T-cell (primary cell): Measurements from ENCODE around the gene TBC1D2. TPM values are rescaled to one million over a fixed set of nuclear protein-coding genes. Genes with fewer than 3 reads are reported as not detected.

Experiments
- ATAC-seq, 4 experiments: fragments of 200-7000 bp in 3 of 4; fragments of 150-1000 bp in 1 of 4; cut with Tn5 transposase; replicated peaks in 1 of 4; 1 replicate in 3 of 4; 2 replicates in 1 of 4; pipeline ENCODE4 v1.10.0; 2021; ENCODE audit warnings: moderate library complexity in 3 of 4, mild to moderate bottlenecking in 2 of 4, moderate number of reproducible peaks in 1 of 4
- CTCF ChIA-PET, 2 donors: fragments of 300-600 bp; sonication (Branson Sonifier 250); formaldehyde crosslinking; loops; one replicate each; lab custom pipeline; 2022; ENCODE audit warnings: antibody characterized with exemption in 2 of 2; lab: Charles Lee
- POLR2A ChIA-PET, 2 donors: fragments of 300-600 bp; sonication (Branson Sonifier 250); formaldehyde crosslinking; loops; one replicate each; lab custom pipeline; 2022; ENCODE audit warnings: antibody characterized with exemption in 2 of 2; lab: Charles Lee
- DNase-seq, 35 experiments: peaks; one replicate each; pipeline versions ENCODE4 v3.0.0 to v3.0.0-alpha.2; 2013 to 2023
- H3K27ac ChIP-seq: one replicate; pipeline ENCODE4 v1.5.1; 2013; ENCODE audit warnings: low read length
- H3K27me3 ChIP-seq, 2 experiments: replicated peaks in 1 of 2; 1 replicate in 1 of 2; 2 replicates in 1 of 2; pipeline versions ENCODE4 v1.6.1 to v1.7.0; 2013; ENCODE audit warnings: low read length in 1 of 2, mixed read lengths in 1 of 2; ENCODE audit not compliant: control insufficient read depth in 2 of 2, insufficient read depth in 2 of 2; ENCODE audit errors: extremely low read depth in 1 of 2
- H3K36me3 ChIP-seq, 2 donors: 1 replicate in 1 of 2; 2 replicates in 1 of 2; pipeline versions ENCODE4 v1.6.1 to v1.7.0; 2013; ENCODE audit warnings: low read length in 1 of 2; ENCODE audit not compliant: control insufficient read depth in 2 of 2, insufficient read depth in 1 of 2; ENCODE audit errors: extremely low read depth in 1 of 2
- H3K4me1 ChIP-seq, 2 experiments: 1 replicate in 1 of 2; 2 replicates in 1 of 2; pipeline versions ENCODE4 v1.6.1 to v1.7.0; 2013; ENCODE audit warnings: low read length in 2 of 2, mixed read lengths in 1 of 2; ENCODE audit not compliant: insufficient read depth in 2 of 2, control insufficient read depth in 1 of 2; ENCODE audit errors: extremely low read depth in 1 of 2
- H3K4me3 ChIP-seq, 2 donors: 1 replicate in 1 of 2; 2 replicates in 1 of 2; pipeline versions ENCODE4 v1.5.1 to v1.7.0; 2013; ENCODE audit warnings: mild to moderate bottlenecking in 2 of 2, low read length in 1 of 2, moderate library complexity in 1 of 2; ENCODE audit not compliant: control insufficient read depth in 1 of 2; ENCODE audit errors: extremely low read depth in 1 of 2
- H3K9me3 ChIP-seq: 2 replicates; pipeline ENCODE4 v1.7.0; 2013
- H3K27ac Mint-ChIP-seq, 2 donors: one replicate each; pipeline ENCODE4 v1.8.0; 2020 to 2021; ENCODE audit warnings: mild to moderate bottlenecking in 2 of 2, mixed read lengths in 2 of 2
- H3K27me3 Mint-ChIP-seq, 2 donors: one replicate each; pipeline ENCODE4 v1.8.0; 2021 to 2022; ENCODE audit warnings: mixed read lengths in 2 of 2
- H3K36me3 Mint-ChIP-seq: one replicate; pipeline ENCODE4 v1.8.0; 2021; ENCODE audit warnings: mixed read lengths
- H3K4me1 Mint-ChIP-seq, 3 donors: one replicate each; pipeline ENCODE4 v1.8.0; 2020 to 2022; ENCODE audit warnings: mixed read lengths in 3 of 3, mild to moderate bottlenecking in 1 of 3
- H3K4me3 Mint-ChIP-seq, 3 donors: one replicate each; pipeline ENCODE4 v1.8.0; 2020 to 2022; ENCODE audit warnings: mild to moderate bottlenecking in 3 of 3, mixed read lengths in 3 of 3, moderate library complexity in 3 of 3
- H3K9me3 Mint-ChIP-seq, 3 donors: one replicate each; pipeline ENCODE4 v1.8.0; 2020 to 2022; ENCODE audit warnings: mixed read lengths in 3 of 3
- WGBS: methylation state at CpG from one replicate; pipeline ENCODE4 v1.1.5; 2013; ENCODE audit warnings: missing lambda C conversion rate; ENCODE audit not compliant: insufficient coverage; 5-methylcytosine and 5-hydroxymethylcytosine counted together
- total RNA-seq, 35 experiments: library from RNA in 6 of 35; stranded (reverse) in 6 of 35; fragments of 120-200 nt in 1 of 35; gene quantifications; one replicate each; pipeline versions ENCODE4 v1.2.1 to v1.2.4 and lab custom pipeline; 2013 to 2026

The TBC1D2 gene
- total RNA-seq, 5 donors from 2014 or later (not counting 1 experiment from before 2014, with no cell fraction given), result 4.5 to 10.7 (median 7.1) TPM

DNA sequence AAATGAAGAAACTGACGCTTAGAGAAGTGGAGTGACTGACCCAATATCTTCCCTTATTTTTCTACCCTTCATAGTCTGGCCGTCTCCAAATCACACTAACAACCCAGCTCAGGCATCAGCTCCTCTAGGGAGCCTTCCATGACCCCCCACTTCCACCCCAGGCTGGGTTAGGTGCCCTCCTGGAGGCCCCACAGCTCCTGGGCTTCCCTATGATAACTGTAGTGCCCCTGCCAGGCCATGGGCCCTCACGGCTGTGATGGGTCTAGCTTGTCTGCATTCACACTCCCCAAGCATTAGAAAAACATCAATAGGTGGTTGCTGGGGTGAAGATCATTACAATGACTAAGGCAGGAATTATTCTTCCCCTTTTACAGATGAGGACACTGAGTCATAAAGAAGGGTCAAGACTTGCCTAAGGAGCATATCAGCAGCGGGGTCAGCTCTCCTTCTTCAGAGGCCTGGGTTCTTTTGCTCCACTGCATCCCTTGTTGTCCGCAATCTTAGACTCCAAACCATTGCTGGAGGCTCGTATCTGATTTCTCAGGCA is 70.4 kb downstream of the TBC1D2 start:
- Mint-ChIP-seq H3K36me3 (peaks cover 19% of the 10 kb centered on the region), H3K27me3 (no peaks in the 10 kb centered on the region), H3K4me3 (no peak overlapping the region), H3K4me1 (peaks cover 58 to 79% (median 67%) of the 10 kb centered on the region in 3 donors), H3K9me3 (no peaks in the 10 kb centered on the region), H3K27ac (no peak overlapping the region)
- H3K27ac ChIP-seq, result no peak overlapping the region
- 80% methylated on average over 4 of the region's 6 CpGs for WGBS
- no peak for DNase-seq
- POLR2A ChIA-PET, result no interaction called here
- H3K4me1 ChIP-seq, result peaks cover 0 to 23% of the 10 kb centered on the region in 2 experiments
- no peak for ATAC-seq
- no peaks in the 10 kb centered on the region for H3K9me3 ChIP-seq
- H3K36me3 ChIP-seq, result no peaks in the 10 kb centered on the region
- CTCF ChIA-PET, result no interaction called here
- H3K27me3 ChIP-seq, result no peaks in the 10 kb centered on the region
- H3K4me3 ChIP-seq, result no peak overlapping the region

DNA sequence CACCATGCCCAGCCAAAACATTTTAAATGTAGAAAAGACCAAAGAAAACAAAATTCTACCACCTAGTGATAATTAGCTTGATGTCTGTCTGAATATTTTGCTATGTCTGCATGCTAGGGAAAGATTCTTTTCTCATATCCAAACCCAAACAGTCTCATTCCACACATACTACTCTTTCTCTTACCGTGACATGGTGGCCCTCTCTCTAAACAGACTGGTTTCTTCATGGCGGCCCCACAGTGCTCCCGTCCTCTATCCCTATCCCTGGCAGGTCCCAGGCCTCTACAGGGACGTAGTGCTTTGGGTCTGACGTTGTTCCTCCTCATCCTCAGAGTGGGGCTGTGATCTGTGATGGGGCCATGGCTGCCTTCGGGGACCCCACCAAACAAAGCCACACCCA is 71.1 kb downstream of the TBC1D2 start:
- Histone ChIP-seq H3K4me1 (peaks cover 0 to 25% of the 10 kb centered on the region in 2 experiments), H3K4me3 (no peak overlapping the region), H3K36me3 (no peaks in the 10 kb centered on the region), H3K27me3 (no peaks in the 10 kb centered on the region), H3K27ac (no peak overlapping the region), H3K9me3 (no peaks in the 10 kb centered on the region)
- H3K9me3 Mint-ChIP-seq, result no peaks in the 10 kb centered on the region
- H3K27me3 Mint-ChIP-seq, result no peaks in the 10 kb centered on the region
- ChIA-PET POLR2A (no interaction called here), CTCF (no interaction called here)
- WGBS, result 88% methylated on average over 3 of the region's 6 CpGs
- peaks cover 19% of the 10 kb centered on the region for H3K36me3 Mint-ChIP-seq
- H3K4me1 Mint-ChIP-seq, result peaks cover 54 to 79% (median 66%) of the 10 kb centered on the region in 3 donors
- ATAC-seq (no peak), DNase-seq (no peak)
- no peak overlapping the region for H3K4me3 Mint-ChIP-seq
- H3K27ac Mint-ChIP-seq, result no peak overlapping the region

DNA sequence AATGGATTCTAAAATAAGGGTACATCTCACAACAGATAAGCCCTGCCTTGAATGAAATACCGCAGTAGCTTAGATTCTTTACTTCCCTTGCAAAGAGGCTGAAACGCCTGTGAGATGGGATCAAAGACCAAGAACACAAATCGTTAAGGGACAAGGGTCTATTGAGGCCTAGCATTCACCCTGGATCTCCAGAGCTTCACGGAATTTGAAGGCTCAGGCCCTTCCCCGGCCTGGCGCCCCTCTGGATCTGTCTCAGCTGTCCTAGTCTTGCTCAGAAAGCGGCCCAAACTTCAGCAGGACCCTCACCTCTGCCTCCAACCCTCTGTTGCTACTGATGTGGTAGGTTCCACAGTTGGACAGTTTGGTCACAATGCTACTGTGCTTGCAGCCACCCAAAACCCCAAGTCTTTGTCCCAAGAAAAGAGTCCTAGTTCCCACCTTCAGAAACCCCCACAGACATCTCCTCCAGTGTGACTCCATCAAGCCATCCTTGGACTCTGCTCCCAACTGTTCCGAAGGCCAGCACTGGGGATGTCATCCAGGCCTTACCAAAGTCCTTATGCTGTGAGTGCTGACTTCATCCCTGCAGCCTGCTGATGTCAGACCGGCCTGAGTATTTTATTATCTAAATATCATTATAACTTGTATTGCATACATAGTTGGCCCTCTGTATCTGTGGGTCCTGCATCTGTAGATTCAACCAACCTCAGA is 72.4 kb downstream of the TBC1D2 start:
- 89% methylated on average over 7 of the region's 9 CpGs for WGBS
- Mint-ChIP-seq H3K36me3 (peaks cover 19% of the 10 kb centered on the region), H3K4me1 (peaks cover 50 to 74% (median 61%) of the 10 kb centered on the region in 3 donors)

DNA sequence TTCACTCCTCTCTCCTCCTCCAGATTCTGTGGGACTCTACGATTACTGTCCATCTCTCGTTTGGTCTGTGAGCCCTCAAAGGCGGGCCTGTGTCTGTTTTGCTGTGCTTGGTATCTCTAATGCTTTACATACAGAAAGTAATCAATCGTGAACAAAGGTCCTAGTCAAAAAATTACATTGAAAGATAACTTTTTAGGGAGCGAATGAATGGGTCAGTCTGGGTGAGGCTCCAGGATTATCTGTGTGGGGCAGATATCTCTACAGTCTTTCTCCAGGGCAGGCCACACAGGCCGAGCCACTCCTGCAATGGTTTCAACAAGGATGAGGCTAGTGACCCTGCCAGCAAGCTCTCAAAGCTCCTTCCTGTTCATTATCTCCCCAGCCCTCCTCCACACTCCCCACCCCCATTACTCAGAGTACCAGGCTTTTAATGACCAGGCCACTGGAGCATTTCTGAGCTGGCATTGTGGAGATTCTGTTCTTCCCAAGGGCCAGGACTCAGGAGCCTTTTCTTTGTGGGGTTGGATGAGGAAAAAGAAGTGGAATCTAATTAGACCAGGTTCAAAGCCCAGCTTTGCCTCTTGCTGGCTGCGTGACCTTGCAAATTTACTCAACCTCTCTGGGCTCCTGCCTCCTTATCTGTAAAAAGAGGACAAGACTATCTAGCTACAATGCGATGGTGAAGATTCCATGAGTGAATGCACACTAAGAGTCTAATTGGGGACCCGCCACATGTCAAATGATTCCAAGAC is 73.2 kb downstream of the TBC1D2 start:
- peaks cover 0 to 23% of the 10 kb centered on the region in 2 experiments for H3K4me1 ChIP-seq
- no peaks in the 10 kb centered on the region for H3K9me3 ChIP-seq
- no peak overlapping the region for H3K4me3 Mint-ChIP-seq
- H3K4me1 Mint-ChIP-seq, result peaks cover 45 to 69% (median 57%) of the 10 kb centered on the region in 3 donors
- no peaks in the 10 kb centered on the region for H3K27me3 ChIP-seq
- WGBS, result 100% methylated on average over 3 of the region's 9 CpGs
- peaks cover 0 to under 1% of the 10 kb centered on the region in 2 donors for H3K36me3 ChIP-seq
- no peaks in the 10 kb centered on the region for H3K9me3 Mint-ChIP-seq
- ChIA-PET POLR2A (no interaction called here), CTCF (interaction anchor here in 1 of 2 donors (0.6 kb wide), 1 partner anchor 665 kb away, joined by 7 read pairs; no protein-coding TSS in a partner anchor)
- peaks cover 15% of the 10 kb centered on the region for H3K36me3 Mint-ChIP-seq
- ATAC-seq (no peak), DNase-seq (no peak)
- no peak overlapping the region for H3K27ac Mint-ChIP-seq
- H3K27me3 Mint-ChIP-seq, result no peaks in the 10 kb centered on the region
- no peak overlapping the region for H3K4me3 ChIP-seq
- H3K27ac ChIP-seq, result no peak overlapping the region

More for the DNA sequence above, 72.4 kb downstream of the TBC1D2 start:
- no peaks in the 10 kb centered on the region for H3K9me3 Mint-ChIP-seq
- Histone ChIP-seq H3K9me3 (no peaks in the 10 kb centered on the region), H3K27me3 (no peaks in the 10 kb centered on the region), H3K27ac (no peak overlapping the region), H3K36me3 (no peaks in the 10 kb centered on the region), H3K4me3 (no peak overlapping the region), H3K4me1 (peaks cover 0 to 23% of the 10 kb centered on the region in 2 experiments)
- H3K4me3 Mint-ChIP-seq, result no peak overlapping the region
- no peak overlapping the region for H3K27ac Mint-ChIP-seq
- ATAC-seq (no peak), DNase-seq (no peak)
- ChIA-PET POLR2A (no interaction called here), CTCF (interaction anchor here in 1 of 2 donors (0.6 kb wide), 1 partner anchor 664 kb away, joined by 7 read pairs; no protein-coding TSS in a partner anchor)
- H3K27me3 Mint-ChIP-seq, result no peaks in the 10 kb centered on the region

DNA sequence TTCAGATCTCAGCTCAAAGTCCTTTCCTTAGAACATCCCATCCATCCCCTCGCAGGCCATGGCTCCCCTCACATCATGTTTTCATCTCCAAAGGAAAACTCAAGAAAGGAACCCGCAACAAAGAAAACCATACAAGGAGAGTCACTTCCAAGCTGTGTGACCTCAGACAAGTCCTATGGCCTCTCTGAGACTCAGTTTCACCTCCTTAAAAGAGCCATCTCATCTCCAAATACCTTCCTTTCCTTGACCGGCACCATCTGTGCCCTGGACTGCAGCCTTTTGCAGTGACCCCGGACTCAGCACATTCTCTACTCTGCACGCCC is 73.7 kb downstream of the TBC1D2 start:
- no peak overlapping the region for H3K4me3 ChIP-seq
- Mint-ChIP-seq H3K4me1 (peaks cover 46 to 71% (median 58%) of the 10 kb centered on the region in 3 donors), H3K4me3 (no peak overlapping the region), H3K9me3 (no peaks in the 10 kb centered on the region), H3K27ac (no peak overlapping the region), H3K27me3 (no peaks in the 10 kb centered on the region), H3K36me3 (peaks cover 15% of the 10 kb centered on the region)
- ATAC-seq (no peak), DNase-seq (no peak)
- H3K4me1 ChIP-seq, result peaks cover 0 to 22% of the 10 kb centered on the region in 2 experiments
- ChIA-PET CTCF (interaction anchor here in 1 of 2 donors (0.6 kb wide), 1 partner anchor 64 kb away, joined by 3 read pairs; no protein-coding TSS in a partner anchor), POLR2A (no interaction called here)
- H3K36me3 ChIP-seq, result peaks cover 0 to 5% of the 10 kb centered on the region in 2 donors
- H3K27me3 ChIP-seq, result no peaks in the 10 kb centered on the region
- no peaks in the 10 kb centered on the region for H3K9me3 ChIP-seq
- H3K27ac ChIP-seq, result no peak overlapping the region
- WGBS, result 98% methylated on average over 5 of the region's 5 CpGs

DNA sequence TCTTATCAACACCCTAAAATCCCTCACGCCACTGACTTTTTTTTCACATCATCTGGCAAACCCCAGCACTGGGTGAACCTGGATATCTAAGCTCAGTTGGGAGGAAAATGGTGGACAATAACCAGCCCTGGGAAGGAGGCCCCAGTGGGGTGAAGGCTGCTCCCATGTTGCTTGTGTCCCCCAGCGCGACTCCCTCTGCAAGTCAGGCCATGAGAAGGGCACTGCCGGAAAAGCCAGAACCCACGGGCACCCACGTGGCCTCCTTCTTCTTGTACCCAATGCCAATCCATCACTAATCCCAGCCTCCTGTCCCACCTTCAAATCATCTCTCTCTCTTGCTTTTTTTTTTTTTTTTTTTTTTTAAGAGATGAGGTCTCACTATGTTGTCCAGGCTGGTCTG is 74.5 kb downstream of the TBC1D2 start:
- Histone ChIP-seq H3K27me3 (no peaks in the 10 kb centered on the region), H3K27ac (no peak overlapping the region), H3K4me1 (peaks cover 0 to 24% of the 10 kb centered on the region in 2 experiments), H3K4me3 (no peak overlapping the region), H3K9me3 (no peaks in the 10 kb centered on the region), H3K36me3 (peaks cover 0 to 6% of the 10 kb centered on the region in 2 donors)
- POLR2A ChIA-PET, result no interaction called here
- Mint-ChIP-seq H3K4me1 (peaks cover 53 to 74% (median 60%) of the 10 kb centered on the region in 3 donors), H3K27ac (no peak overlapping the region), H3K4me3 (no peak overlapping the region), H3K9me3 (no peaks in the 10 kb centered on the region), H3K36me3 (peaks cover 15% of the 10 kb centered on the region), H3K27me3 (no peaks in the 10 kb centered on the region)
- no peak for DNase-seq
- WGBS, result no CpG with 5 or more reads among the region's 6 CpGs
- CTCF ChIA-PET, result interaction anchor here in 1 of 2 donors (0.6 kb wide), 1 partner anchor 63 kb away, joined by 3 read pairs; no protein-coding TSS in a partner anchor
- ATAC-seq, result no peak
